ENCODE measurements around the gene DPM1.

The DPM1 gene

DNA sequence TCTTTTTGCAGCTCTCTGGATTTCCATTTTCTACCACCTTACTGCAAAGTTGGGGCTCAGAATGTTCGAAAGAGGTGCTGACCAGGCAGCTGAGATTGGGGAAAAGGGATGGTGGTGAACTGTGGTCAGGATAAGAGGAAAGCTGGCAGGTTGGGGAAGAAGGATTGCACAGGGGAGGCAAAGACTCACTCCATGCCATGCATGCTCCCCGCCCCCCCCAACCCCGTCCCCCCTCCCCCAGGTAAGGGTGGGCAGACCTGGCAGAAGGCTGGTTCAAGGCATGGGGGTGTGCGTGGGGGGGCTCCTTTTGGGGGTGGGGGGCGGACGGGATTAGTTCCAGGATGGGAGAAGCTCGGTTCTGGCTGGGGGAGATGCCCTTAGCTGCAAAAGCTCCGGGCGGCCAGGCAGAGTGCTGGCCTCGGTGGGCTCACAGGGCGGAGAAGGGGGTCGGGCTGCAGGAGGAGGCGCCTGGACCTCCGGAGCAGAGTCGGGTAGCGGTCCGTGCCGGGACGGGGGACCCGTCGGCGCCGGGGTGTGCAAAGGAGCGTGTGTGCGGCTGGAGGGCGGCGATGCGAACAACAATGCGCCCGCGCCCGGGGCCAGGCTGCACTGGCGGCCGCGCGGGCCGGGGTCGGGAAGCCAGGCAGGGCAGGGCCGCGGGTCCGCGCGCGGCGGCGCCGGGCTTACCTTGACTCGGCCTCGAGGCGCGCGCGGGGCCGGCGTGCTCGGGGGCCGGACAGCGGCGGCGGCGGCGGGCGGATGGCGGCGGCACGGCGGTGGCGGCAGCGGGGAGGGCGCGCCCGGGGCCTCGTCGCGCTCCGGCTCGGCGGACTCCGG lies 28.0 kb downstream of the DPM1 start:
- no peak for DNase-seq (ENCODE audit: low read depth)

DNA sequence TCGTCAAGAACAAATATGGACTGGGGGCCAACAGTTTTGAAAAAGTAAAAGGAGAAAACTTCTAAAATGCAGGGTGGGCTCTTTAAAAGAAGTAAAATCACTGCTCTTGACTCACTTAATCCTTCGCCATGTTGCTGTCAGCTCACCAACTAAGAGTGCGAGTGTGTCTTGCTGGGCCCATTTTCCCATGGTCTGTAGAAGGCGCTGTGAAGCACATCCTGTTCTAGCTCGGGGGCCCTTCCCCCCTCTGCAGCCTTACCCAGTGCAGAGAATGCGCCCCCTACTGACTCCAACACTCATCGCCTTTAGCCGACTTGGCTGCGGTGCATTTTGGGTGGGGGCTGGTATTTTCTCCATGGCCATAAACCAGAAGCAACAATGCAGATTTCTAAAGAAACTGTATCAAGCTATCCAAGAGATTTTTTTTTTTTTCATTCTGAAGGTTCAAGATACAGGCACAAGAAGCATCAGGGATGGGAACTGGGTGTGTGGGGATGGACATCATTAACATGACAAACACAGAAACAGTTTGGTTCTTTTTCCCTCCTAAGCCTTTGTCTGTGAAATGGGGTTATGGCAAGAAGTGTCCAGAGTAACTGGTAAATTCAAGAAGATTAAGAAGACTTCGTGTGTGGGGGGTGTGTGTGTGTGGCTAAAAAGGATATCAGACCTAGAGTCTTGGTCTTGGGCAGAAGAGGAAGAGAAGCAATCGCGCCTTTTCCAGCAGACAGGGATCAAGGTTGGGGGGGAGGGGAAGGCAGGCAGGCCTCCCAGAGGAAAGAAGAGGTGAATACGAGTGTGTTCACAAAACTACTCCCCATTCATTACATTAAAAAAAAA lies 28.8 kb downstream of the DPM1 start:
- peak; percentile 85 for DNase-seq (ENCODE audit: low read depth)

DNA sequence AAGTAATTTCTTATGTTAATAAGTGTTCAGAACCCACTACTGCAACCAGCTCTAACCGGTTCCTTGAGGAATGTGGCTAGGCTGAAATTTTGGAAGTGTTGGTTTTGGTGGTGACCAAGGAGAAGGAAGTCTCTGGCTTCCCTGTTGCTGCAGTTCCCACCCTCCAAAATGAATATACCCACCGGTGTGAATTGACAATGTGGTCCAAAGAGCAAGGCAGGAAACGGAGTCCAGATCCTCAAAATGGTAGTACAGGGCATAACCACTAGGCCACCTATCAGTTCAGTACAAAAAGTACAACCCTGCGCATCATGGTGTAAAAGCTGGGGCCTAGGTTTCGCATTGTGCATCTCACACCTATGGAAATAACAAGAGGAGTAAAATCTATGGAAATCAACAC lies 29.9 kb downstream of the DPM1 start:
- no peak for DNase-seq (ENCODE audit: low read depth)

DNA sequence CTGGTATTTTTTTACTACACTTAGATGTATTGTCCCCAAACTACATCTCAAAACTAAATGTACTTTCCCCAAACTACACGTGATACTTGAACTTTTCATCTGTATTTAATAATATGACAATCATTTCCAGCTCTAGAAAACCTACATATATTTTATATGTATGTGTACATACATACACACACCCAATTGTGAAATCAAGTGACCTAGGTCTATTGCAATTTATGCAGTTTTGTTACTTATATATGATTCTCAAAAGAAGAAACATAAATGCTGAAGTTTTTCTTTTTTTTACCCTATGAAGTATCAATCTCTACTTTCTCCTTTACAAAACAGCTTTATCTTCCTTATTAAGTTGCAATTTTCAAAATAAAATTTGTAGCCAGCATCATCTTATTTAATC lies 31.8 kb downstream of the DPM1 start:
- DNase-seq (ENCODE audit: low read depth) = no peak

DNA sequence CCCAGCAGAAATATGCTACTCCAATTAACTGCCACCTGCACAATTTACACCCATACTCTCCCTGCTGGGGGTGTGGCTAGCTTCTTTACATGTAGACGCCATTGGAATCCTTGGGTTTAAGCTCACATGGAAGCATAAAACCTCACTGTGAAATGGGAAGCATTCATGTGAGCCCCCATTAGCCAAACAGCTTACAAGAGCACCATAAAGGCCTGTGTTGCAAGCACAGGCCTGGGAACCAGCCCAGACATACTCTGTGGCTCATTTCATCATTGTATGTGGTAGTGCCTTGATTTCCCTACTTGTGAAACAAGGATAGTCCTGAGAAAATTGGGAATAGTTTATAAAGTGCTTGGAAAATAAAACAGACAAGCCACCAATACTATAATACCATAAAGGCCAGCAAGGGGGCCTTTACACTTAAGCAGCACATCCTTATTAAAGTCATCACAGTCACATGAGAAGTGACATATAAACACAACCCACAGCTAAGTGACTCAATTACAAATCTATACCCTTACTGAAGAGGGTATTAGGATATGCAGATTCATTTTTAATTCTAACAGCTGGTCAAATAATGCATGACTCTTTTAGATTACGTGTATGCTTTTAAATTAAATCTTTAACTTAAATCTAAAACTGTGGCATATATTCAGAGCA lies 33.9 kb downstream of the DPM1 start:
- DNase-seq (ENCODE audit: low read depth) = no peak

DNA sequence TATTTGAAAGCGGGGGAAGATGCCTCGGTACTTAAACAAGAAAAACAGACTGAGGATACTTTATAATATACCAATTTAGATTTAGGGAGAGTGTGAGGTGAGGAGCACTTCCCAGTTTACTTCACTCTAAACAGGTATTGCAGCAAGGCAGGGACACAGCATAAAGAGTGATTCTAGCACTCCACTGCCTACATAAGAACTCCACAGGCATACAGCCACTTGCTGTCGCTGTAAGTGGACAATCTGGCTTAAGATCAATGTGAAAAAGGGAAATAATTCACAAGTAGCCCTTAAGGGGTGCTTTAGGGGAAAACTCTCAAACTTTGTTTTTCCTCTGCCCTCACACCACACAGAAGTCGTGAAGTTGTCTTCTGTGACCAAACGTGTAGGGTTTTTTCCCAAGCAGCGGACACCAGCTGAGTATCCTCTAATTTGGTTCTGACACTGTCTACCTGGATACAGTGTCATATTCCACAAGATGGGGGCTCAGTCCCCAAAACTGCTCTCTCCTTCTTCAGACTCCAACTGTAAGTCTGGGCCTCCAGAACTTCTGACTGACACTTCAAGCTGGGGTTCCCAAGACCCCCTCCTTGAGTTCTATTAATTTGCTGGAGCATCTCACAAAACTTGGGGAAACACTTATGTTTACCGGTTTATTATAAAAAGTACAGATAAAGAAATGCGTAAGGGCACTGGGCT lies 36.4 kb downstream of the DPM1 start:
- no peak for DNase-seq (ENCODE audit: low read depth)

DNA sequence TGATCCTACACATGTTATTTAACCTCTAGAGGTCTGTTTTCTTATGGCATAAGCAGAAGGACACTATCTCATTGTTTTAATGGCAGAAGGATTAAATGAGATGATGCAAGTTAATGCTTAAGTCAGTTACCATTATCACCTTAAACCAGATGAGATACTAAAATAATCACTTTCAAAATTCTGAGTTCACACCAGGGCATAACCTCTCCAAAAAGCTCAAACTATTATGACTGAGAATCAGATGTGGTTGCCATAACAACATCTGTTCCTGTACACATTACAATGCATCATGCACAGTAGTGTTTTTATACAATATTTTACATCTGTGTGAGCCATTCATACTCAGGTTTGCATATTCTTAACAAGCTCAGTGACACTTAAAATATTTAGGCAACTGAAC lies 37.3 kb downstream of the DPM1 start:
- DNase-seq (ENCODE audit: low read depth) = no peak

DNA sequence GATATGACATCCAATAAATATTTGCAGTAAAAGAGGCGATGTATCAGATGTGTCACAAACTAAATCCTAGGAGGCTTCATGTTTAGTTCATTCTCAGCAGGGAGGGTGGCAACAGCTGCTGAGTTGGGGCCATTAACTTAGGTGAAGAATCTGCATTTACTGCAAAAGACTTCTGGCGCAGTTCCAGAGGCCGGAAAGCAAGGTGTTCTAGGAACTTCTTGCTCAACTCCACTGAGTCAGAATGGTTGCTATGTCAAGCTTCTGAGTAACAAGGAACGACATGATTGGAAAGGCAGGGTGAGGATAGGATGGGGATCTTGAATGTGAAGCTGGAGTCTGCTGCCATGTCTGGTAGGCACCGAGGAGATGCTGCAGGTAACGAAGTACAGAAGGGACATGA lies 38.8 kb downstream of the DPM1 start:
- no peak for DNase-seq (ENCODE audit: low read depth)

DNA sequence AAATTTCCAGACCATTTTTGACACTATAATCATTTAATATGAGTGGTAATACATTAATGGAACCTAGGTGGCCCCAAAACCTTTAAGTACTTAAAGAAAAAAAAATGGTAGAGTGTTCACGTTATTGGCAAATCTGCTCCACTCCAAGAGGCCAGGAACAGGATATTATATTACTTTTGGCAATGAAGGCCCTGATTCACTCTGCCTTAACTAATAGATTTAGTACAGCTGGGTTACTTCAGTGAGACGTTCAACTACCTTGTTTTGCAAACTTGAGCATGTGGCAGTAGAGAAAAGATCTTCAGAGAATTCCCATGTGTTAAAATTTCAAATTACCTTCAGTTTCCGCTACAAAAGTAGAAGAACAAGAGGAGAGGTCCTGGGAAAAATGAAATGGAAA lies 39.9 kb downstream of the DPM1 start:
- DNase-seq (ENCODE audit: low read depth) = no peak

DNA sequence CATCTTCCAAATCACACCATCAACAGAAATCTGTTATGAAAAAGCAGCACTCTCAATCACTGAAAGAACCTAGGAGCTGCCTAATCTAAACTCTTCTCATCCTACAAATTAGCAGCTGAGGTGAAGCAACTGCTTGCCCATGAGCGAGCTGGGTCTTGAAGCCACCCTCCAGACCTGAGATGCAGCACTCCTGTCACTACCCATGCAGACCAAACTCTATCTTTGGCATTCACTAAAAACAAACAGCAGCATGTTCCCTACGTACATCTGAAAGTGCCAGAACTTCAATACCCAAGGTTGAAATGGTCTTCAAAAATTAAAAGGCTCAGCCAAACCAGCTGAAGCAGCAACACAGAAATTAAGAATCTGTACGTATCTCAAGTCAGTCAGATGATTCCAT lies 41.4 kb downstream of the DPM1 start:
- DNase-seq (ENCODE audit: low read depth) = no peak

DNA sequence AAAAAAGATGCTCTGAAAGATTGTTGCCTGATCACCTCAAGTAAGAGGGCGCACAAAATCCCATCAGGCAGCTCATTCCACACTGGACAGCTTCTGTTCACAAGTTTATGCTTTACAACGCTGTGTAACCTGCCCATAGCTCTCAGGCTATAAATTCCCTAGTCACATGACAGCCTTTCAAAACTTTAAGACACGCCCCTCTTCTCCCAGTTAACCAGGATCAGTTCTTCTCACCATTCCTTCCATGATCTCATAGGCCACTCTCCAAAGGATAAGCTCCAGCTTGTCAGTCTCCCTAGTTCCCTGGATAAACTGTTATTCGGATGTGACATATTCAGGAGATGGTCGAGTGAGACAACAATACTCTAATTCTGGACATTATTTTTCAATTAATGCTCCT lies 42.1 kb downstream of the DPM1 start:
- no peak for DNase-seq (ENCODE audit: low read depth)

DNA sequence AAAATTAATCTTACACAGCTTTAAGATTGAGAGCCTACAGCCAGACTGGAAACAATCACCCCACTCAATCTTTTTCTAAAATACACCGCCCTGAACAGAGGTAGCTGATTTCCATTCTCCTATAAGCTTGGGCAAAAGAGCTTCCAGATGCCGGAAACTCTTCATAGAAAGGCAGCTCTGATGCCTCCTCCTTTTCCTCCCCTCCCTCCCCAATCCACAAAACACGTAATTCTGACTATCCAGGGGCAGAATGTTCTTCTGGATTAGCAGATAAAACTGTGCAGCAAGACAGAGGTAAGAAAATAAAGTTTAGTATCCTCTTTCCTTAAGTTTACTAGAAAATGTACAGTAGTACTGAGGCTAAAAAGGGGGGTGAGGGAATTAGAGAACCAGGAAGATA lies 42.9 kb downstream of the DPM1 start:
- no peak for DNase-seq (ENCODE audit: low read depth)

DNA sequence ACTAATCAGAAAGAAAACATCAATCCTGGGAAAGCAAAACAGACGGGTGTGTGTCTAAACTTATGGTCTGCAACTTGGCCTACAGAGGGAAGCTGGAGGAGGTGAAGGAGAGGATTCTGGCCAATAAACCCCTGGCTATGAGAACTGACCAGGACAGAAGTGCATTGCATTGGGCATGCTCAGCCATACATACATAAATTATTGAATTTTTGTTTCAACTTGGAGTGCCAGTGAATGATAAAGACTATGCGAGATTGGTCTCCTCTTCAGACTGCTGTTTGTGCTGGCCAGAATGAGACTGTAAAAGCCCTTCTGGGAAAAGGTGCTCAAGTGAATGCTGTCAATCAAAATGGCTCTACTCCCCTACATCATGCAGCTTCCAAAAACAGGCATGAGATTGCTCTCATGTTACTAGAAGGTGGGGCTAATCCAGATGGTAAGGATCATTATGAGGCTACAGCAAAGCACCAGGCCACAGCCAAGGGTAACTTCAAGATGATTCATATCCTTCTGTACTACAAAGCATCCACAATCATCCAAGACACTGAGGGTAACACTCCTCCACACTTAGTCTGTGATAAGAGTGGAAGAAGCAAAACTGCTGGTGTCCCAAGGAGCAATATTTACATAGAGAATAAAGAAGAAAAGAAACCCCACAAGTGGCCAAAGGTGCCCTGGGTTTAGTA lies 44.5 kb downstream of the DPM1 start:
- peak; percentile 48 for DNase-seq (ENCODE audit: low read depth)

DNA sequence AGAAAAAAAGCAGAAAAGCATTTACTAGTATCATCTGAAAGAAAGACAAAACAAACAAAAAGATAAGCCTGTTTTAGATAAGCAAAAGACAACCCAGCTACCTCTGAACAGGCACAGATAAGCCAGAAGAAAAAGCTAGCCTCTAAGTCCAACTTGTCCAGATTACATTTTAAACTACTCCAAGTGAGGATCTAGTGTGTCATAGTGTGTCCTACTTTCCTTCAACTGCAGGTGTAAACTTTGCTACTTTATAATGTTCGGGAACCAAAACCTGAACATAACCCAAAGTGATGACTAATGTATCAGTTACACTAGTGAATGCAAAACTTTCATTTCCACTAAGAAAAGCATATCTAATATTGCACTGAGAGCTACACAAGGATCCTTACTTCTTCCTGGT lies 46.6 kb downstream of the DPM1 start:
- DNase-seq (ENCODE audit: low read depth) = no peak

DNA sequence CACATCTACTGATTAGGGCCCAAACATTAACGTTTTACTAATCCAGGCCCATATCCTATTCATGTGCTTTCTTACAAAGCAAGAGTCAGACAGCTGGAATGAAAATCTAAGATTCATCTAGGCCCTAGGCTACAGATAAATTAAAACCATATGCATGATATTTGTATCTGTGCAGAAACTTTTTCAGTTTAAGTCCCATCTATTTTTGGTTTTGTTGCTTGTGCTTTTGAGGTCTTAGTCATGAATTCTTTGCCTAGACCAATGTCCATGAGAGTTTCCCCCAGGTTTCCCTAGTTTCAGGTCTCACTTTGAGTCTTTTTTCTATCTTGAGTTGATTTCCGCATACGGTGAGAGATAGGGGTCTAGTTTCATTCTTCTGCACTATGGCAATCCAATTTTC lies 47.3 kb downstream of the DPM1 start:
- DNase-seq (ENCODE audit: low read depth) = peak; percentile 64

DNA sequence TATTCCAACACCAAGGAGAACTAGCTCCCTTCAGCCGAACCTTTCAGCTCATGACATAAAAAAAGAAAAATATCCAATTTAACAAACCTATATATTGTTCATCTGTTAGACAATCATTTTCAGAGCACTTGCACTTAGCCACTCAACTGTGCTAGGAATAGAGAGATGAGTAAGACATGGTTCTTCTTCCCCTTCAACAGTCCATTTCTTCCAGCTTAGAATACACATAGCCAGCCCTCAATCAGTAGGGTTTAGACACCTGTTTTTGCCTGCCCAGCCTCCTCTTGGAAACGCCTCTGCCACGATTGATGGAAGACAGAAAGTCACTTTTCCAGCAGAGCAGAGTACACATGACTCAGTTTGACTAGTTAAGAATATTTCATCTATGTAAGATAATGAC lies 48.9 kb downstream of the DPM1 start:
- no peak for DNase-seq (ENCODE audit: low read depth)

DNA sequence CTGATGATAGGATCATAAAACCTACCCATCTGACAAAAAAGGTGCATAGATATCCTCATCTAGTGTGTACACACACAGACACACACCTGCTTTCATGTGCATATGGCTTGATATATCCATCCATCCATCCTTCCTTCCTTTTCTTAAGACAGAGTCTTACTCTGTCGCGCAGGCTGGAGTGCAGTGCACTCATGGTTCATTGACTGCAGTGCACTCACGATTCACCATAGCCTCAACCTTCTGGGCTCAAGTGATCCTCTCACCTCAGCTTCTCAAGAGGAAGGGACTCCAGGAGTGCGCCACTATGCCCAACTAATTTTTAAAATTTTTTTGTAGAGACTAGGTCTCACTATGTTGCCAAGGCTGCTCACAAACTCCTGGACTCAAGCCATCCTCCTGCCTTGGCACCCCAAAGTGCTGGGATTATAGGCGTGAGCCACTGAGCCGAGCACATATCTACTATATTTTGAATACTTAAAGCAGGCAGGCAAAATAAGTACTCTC lies 54.2 kb downstream of the DPM1 start:
- DNase-seq (ENCODE audit: low read depth) = no peak

DNA sequence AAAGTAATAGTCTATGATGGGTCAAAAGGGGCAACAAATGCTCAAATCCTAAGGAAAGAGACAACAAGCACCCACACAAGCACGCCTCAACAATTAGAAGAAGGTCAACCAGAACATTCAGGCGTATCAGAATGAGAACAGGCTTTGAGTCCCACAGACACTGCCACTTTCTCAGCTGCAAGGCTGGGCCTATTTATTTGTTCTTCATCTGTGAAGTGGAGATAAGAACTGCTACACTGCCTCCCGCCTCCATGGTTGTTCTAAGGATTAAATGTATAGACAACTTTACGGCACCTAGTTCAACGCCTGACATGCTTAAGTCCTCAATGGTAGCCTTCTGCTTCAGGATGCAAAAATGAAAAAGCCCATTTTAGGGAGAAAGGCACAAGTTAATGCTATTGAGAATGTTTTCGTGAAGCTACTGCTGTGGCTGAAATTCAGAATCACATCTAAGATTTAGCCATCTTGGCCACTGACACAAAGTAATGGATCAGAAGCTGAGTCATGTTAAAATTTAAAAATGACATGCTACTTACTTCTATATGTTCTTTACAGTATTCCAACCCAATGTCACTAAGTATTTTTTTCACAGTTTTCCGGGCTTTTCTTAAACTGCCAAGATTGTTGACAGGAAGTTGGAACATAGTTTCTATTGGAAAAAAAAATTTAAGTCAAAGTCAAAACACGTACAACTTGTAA lies 54.8 kb downstream of the DPM1 start:
- DNase-seq (ENCODE audit: low read depth) = no peak

DNA sequence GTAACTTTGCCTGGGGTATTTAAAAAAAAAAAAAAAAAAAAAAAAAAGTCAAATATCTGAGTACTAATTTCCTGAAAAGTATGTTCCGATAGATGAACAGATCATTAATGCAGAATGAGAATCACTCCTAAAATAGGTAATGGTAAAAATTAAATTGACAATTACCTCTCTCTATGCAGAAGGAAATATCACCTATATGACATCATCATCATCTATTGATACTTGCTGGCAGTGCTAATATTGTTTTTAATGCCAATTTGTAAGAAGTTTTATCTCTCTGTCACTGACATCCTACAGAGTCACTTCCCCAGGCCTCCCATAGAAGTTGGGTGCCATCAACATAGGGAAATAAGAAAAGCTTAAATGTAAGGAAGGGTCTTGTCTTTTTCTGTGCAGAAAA lies 57.0 kb downstream of the DPM1 start:
- DNase-seq (ENCODE audit: low read depth) = no peak

DNA sequence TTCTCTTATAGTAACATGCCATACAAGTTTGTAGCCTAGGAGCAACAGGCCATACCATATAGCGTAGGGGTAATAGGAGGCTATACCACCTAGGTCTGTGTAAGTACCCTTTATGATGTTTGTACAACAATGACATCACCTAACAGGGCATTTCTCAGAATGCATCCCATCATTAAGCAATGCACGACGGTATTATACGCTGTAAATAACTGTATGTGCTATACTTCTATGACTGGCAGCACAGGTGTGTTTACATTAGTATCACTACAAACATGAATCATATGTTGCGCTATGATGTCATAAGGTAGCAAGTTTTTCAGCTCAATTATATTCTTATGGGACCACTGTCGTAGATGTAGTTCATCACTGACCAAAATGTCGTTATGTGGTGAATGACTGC lies 58.1 kb downstream of the DPM1 start:
- DNase-seq (ENCODE audit: low read depth) = no peak

DNA sequence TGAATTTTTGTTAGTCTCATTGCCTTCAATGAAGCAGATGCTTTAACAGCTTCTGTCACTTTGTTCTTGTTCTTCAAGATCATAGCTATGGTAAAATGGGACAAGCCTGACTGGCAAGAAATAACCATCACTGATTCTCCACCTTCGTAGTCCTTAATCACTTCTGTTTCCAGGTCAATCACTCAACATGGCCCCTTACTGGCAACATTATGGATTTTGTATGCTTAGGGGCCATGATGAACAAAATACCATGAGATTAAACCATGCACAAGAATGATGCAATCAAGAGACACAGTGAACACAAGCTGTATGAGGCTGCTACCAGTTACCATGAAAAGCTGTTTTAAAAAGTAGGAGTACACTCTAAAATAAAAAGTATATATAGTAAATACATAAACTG lies 59.9 kb downstream of the DPM1 start:
- no peak for DNase-seq (ENCODE audit: low read depth)
